SJSA1 (cell line): Measurements from ENCODE around the gene MOV10L1. TPM values are rescaled to one million over a fixed set of nuclear protein-coding genes. Genes with fewer than 3 reads are reported as not detected.
A peak's percentile ranks its signal among the peaks of the same experiment; 100 is the strongest.
"Not testable (repeated sequence)": the region's sequence is repeated elsewhere in the genome, so short reads cannot be mapped to it uniquely, and the experiment has no call there.

ENCODE experiments used
- DNase-seq, 2 experiments: peaks; one replicate each; pipeline ENCODE4 v3.0.0-alpha.2; 2015 to 2020; ENCODE audit warnings: low spot score in 2 of 2, low read depth in 1 of 2
- H3K27ac ChIP-seq: fragments of 250-450 bp; sonication (Bioruptor Pico); 2 replicates; pipeline ENCODE4 v1.5.1; 2020; ENCODE audit warnings: mild to moderate bottlenecking, moderate library complexity
- H3K27me3 ChIP-seq: fragments of 250-450 bp; sonication (Bioruptor Pico); replicated peaks from 2 replicates; pipeline ENCODE4 v1.5.1; 2020; ENCODE audit warnings: mild to moderate bottlenecking, moderate library complexity
- H3K36me3 ChIP-seq: fragments of 250-450 bp; sonication (Bioruptor Pico); 2 replicates; pipeline ENCODE4 v1.5.1; 2020; ENCODE audit warnings: mild to moderate bottlenecking
- H3K4me1 ChIP-seq: fragments of 250-450 bp; sonication (Bioruptor Pico); replicated peaks from 2 replicates; pipeline ENCODE4 v1.6.1; 2021; ENCODE audit warnings: mild to moderate bottlenecking
- H3K4me3 ChIP-seq: fragments of 250-450 bp; sonication (Bioruptor Pico); 2 replicates; pipeline ENCODE4 v1.5.1; 2020; ENCODE audit warnings: mild to moderate bottlenecking
- H3K9me3 ChIP-seq: fragments of 250-450 bp; sonication (Bioruptor Pico); replicated peaks from 2 replicates; pipeline ENCODE4 v1.5.1; 2020; ENCODE audit warnings: mild to moderate bottlenecking
- total RNA-seq: library from RNA; depleted of rRNA; stranded (reverse); fragments of >200 nt; shearing (Covaris generic); gene quantifications from 2 replicates; pipeline ENCODE4 v1.2.3, GENCODE V29; 2014

MOV10L1 gene
- total RNA-seq, 1 experiment from 2014 or later, result 1.7 TPM

GRCh38 chr22:50165436-50166123, 75.8 kb downstream of the MOV10L1 start:
- DNase-seq, result no peak

GRCh38 chr22:50167689-50168489, 78.1 kb downstream of the MOV10L1 start:
- Histone ChIP-seq H3K36me3 (no peaks in the 10 kb centered on the region), H3K27ac (no peak overlapping the region), H3K4me3 (no peak overlapping the region), H3K9me3 (no peaks in the 10 kb centered on the region), H3K27me3 (peaks cover 11% of the 10 kb centered on the region; the same call in 1 of the 2 replicates), H3K4me1 (peaks cover 3% of the 10 kb centered on the region; the same call in 1 of the 2 replicates)
- DNase-seq, result no peak

More at GRCh38 chr22:50165436-50166123, 75.8 kb downstream of the MOV10L1 start:
- Histone ChIP-seq H3K4me1 (peaks cover under 1% of the 10 kb centered on the region; the same call in 1 of the 2 replicates), H3K36me3 (no peaks in the 10 kb centered on the region), H3K27me3 (peaks cover 6% of the 10 kb centered on the region; the same call in 1 of the 2 replicates), H3K9me3 (no peaks in the 10 kb centered on the region), H3K27ac (no peak overlapping the region), H3K4me3 (no peak overlapping the region)

GRCh38 chr22:50168490-50169180, 78.8 kb downstream of the MOV10L1 start:
- H3K4me3 ChIP-seq, H3K9me3 ChIP-seq, DNase-seq, H3K36me3 ChIP-seq, H3K27ac ChIP-seq, H3K4me1 ChIP-seq: not testable (repeated sequence)
- H3K27me3 ChIP-seq, result peaks cover 11% of the 10 kb centered on the region; the same call in 1 of the 2 replicates

- DNase-seq, result no peak
- Histone ChIP-seq H3K4me1 (peaks cover 3% of the 10 kb centered on the region; the same call in 1 of the 2 replicates), H3K36me3 (no peaks in the 10 kb centered on the region), H3K27me3 (peaks cover 11% of the 10 kb centered on the region; the same call in 1 of the 2 replicates), H3K9me3 (no peaks in the 10 kb centered on the region), H3K27ac (no peak overlapping the region), H3K4me3 (peak overlapping the region; percentile 34)
These were observed 79.5 kb downstream of the MOV10L1 start for GRCh38 chr22:50169181-50169759.

GRCh38 chr22:50169774-50170341, 80.1 kb downstream of the MOV10L1 start:
- Histone ChIP-seq H3K27ac (no peak overlapping the region), H3K9me3 (no peaks in the 10 kb centered on the region), H3K4me1 (peaks cover 3% of the 10 kb centered on the region; the same call in 1 of the 2 replicates), H3K27me3 (peaks cover 11% of the 10 kb centered on the region; the same call in 1 of the 2 replicates), H3K4me3 (peak overlapping the region; percentile 34), H3K36me3 (no peaks in the 10 kb centered on the region)
- DNase-seq, result no peak

GRCh38 chr22:50170453-50171318, 80.9 kb downstream of the MOV10L1 start, which contains the start of gene PANX2:
TSS of gene PANX2 (plus strand) at chr22:50170731. CDS start at chr22:50170731, 0 bp downstream.
- Histone ChIP-seq H3K27me3 (peaks cover 11% of the 10 kb centered on the region; the same call in 1 of the 2 replicates), H3K4me1 (peaks cover 3% of the 10 kb centered on the region; the same call in 1 of the 2 replicates), H3K36me3 (no peaks in the 10 kb centered on the region), H3K4me3 (peak within 1 kb of the TSS; percentile 34), H3K27ac (no peak within 1 kb of the TSS), H3K9me3 (no peaks in the 10 kb centered on the region)
- no peak for DNase-seq

- Histone ChIP-seq H3K27ac (no peak overlapping the region), H3K4me3 (no peak overlapping the region), H3K27me3 (peaks cover 11% of the 10 kb centered on the region; the same call in 1 of the 2 replicates), H3K36me3 (no peaks in the 10 kb centered on the region), H3K4me1 (peaks cover 3% of the 10 kb centered on the region; the same call in 1 of the 2 replicates), H3K9me3 (no peaks in the 10 kb centered on the region)
- DNase-seq, result no peak
These were observed 81.6 kb downstream of the MOV10L1 start for GRCh38 chr22:50171319-50171964.

GRCh38 chr22:50171965-50172421, 82.2 kb downstream of the MOV10L1 start:
- Histone ChIP-seq H3K9me3 (no peaks in the 10 kb centered on the region), H3K4me1 (peaks cover 3% of the 10 kb centered on the region; the same call in 1 of the 2 replicates), H3K4me3 (no peak overlapping the region), H3K36me3 (no peaks in the 10 kb centered on the region), H3K27me3 (peaks cover 11% of the 10 kb centered on the region; the same call in 1 of the 2 replicates), H3K27ac (no peak overlapping the region)
- no peak for DNase-seq

- Histone ChIP-seq H3K27ac (no peak overlapping the region), H3K36me3 (no peaks in the 10 kb centered on the region), H3K4me1 (peaks cover 3% of the 10 kb centered on the region; the same call in 1 of the 2 replicates)
These were observed 83.6 kb downstream of the MOV10L1 start for GRCh38 chr22:50173311-50173982.

GRCh38 chr22:50173983-50174355, 84.2 kb downstream of the MOV10L1 start:
- no peak for DNase-seq
- Histone ChIP-seq H3K27me3 (peaks cover 9% of the 10 kb centered on the region; the same call in 1 of the 2 replicates), H3K27ac (no peak overlapping the region), H3K36me3 (no peaks in the 10 kb centered on the region), H3K9me3 (no peaks in the 10 kb centered on the region), H3K4me3 (no peak overlapping the region), H3K4me1 (peaks cover 3% of the 10 kb centered on the region; the same call in 1 of the 2 replicates)

More at GRCh38 chr22:50173311-50173982, 83.6 kb downstream of the MOV10L1 start:
- no peak for DNase-seq
- Histone ChIP-seq H3K9me3 (no peaks in the 10 kb centered on the region), H3K4me3 (no peak overlapping the region), H3K27me3 (peaks cover 11% of the 10 kb centered on the region; the same call in 1 of the 2 replicates)
